Measurements from ENCODE around the gene NYNRIN.

NYNRIN gene

GRCh38 chr14:24430143-24430681 lies 31.4 kb downstream of the NYNRIN start:
- DNase-seq: peak in 27 of 56 donors; percentile 32 to 83 (median 68)

DNA sequence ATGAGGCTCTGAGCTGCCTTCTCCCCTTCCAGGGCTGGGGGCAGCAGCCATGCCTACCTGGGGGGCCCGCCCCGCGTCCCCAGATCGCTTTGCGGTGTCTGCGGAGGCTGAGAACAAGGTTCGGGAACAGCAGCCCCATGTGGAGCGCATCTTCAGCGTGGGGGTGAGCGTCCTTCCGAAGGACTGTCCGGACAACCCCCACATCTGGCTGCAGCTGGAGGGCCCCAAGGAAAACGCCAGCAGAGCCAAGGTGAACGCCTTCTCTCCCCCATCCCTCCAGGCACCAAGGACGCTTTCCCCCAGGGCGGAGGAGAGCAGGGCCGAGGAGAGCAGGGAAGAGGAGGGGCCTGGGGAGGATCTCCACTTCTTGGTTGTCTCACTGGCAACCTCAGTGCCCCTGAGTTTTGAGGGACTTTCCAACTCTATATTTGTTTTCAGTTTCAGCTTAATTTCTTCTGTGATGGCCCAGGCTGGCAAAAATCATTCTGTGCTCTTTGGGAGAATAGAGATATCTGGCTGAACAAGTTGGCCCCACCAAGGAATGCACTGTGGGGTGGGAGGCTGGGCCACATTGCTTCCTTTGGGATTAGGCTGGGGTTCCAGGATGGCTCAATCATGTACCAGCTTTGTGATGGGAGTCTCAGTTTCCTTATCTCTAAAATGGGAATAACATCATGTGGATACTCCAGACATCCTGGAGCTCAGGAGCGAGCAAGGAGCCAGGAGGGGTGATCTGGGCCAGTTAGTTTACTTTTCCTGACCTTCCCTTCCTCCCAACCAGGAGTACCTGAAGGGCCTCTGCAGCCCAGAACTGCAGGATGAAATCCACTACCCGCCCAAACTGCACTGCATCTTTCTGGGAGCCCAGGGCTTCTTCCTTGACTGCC lies 32.1 kb downstream of the NYNRIN start:
- no peak for DNase-seq

- peak in 51 of 56 donors; percentile 15 to 83 (median 54) for DNase-seq
These were observed 32.9 kb downstream of the NYNRIN start for GRCh38 chr14:24431569-24432258.

DNA sequence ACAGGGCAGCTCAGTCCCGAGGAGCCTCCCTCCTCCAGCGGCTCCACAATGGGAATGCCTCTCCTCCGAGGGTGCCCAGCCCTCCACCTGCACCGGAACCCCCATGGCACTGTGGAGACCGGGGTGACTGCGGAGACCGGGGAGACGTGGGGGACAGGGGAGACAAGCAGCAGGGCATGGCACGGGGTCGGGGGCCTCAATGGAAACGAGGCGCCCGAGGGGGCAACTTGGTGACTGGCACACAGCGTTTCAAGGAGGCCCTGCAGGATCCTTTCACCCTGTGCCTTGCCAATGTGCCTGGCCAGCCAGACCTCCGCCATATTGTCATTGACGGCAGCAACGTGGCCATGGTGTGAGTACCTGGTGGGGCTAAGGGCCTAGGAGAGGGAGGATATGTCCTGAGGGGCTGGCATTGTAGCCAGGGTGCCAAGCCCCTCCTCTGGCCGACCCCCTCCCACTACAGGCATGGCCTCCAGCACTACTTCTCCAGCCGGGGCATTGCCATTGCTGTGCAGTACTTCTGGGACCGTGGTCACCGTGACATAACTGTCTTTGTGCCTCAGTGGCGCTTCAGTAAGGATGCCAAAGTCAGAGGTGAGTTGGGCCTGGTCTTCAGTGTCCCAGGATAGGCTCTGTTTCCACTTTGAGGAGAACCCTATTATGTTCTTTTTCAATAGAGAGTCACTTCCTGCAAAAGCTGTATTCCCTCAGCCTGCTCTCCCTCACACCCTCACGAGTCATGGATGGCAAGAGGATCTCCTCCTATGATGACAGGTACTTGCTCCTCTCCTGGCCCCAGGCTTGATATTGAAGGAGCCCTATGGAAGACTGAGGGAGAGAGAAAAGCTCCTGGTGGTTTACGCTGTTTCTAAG lies 33.7 kb downstream of the NYNRIN start:
- DNase-seq: no peak

GRCh38 chr14:24434036-24434435 lies 35.2 kb downstream of the NYNRIN start:
- DNase-seq: no peak

- no peak for DNase-seq
These were observed 35.9 kb downstream of the NYNRIN start for GRCh38 chr14:24434676-24435075.

DNA sequence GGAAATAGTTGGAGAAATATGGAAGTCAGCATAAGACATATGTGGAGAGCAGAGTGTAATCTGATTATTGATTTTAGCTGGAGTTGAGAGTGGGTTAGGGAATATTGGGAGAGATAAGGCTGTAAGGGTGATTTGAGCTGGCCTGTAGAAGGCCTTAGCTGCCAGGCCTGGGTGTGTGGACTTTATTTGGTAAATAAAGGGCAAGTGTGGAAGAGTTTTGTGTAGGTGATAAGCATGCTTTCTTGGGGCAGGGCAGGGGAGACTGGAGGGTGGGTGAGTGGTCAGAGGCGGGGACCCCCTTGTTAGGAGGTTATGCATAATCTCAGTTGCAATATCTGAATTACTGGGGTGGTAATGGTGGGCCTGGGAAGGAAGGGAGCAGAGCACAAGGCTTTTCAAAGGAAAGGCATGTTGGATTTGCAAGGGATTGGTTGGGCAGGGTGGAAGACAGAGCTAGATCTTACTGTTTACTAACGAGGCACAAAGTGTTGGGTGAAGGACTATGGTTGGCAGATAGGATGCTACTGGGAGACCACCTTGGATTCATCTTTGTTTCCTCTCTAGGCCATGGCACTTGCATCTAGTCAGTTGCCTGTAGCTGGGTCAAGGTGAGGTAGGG lies 36.5 kb downstream of the NYNRIN start:
- no peak for DNase-seq

DNA sequence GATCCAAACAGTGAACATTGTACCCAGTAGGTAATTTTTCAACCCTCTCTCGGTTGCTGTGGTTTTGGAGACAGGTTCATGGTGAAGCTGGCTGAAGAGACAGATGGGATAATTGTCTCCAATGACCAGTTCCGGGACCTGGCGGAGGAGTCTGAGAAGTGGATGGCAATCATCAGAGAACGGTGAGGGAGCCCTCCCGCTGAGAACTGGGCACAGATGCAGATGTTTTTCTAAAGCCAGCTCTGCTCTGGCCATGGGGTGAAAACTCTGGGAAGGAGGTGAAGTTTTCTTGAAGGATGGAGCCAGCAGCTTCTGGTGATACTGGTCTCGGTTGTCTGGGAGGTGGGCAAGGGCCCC lies 37.2 kb downstream of the NYNRIN start:
- DNase-seq: no peak

- DNase-seq: peak in 20 of 56 donors; percentile 6 to 69 (median 28)
These were observed 37.7 kb downstream of the NYNRIN start for GRCh38 chr14:24436355-24437019.

- no peak for DNase-seq
These were observed 38.4 kb downstream of the NYNRIN start for GRCh38 chr14:24437020-24437735.

DNA sequence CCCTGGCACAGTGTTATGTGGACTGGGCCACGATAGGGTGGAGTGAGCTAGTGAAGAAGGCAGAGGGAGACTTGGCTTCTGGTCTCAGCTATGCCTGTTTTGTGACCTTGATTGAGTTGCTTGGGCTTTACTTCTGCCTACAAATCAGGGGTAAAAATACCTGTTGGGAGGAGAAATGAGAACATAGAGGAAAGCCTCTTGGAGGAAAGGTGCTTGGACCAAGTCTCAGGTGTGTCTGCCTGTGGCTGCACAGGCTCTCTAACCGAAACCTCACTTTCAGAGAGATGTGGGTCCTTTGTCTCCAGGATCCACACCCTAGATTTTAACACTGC lies 38.9 kb downstream of the NYNRIN start:
- no peak for DNase-seq

DNA sequence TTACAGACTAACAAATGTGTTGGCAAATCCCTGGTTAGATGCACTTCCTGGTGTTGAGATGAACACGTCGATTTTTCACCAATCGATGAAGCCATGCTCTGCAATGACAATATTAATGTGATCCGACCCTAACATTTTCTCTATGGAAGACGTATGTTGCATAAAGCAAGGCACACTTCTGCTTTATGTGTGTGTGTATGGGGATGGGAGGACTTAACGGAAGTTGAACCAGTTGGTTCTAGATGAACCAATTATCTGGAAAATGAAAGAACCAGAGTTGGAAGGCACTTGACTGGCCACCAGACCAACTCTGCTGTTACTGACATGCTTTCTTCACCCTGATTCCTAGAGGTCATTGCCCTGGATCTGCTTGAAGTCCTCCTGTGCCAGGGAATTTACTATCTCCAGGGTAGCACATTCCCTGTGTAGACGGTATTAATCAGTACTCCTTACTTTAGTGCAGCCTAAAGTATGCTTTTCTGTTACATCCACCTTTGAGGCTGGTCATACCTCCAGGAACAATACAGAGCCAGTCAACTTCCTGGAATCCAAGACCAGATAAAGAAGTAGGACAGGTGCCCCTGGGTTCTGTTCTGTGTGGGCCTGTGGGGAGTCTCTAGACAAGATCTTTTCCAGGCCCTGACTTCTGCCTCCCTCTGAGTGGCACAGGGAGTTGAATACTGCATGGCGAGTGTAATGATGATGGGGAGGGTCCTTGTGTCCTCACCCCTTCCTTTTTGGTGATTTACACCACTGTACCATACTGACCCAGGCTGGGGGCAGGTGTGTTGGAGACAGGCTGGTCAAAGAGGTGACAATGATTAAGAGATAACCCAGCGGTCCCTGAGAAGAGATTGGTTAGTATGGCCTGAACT lies 39.7 kb downstream of the NYNRIN start:
- no peak for DNase-seq

DNA sequence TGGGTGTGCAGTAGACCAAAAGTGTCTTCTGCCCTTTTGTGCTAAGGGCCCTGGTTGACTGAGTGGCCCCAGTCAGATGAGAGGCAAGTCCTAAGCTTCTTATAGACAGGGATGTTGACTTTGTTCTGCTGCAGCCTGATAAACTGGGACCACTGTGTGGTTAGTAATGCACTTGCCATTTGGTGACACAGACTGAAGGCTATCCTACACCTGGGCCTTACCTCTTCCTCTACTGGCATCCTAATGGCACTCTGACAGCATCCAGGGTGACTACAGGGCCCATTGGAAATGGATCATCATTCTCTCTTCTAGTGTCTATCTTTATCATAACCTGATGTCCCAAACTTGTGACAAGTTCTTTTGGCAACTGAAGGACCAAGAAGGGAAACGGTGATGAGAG lies 40.5 kb downstream of the NYNRIN start:
- DNase-seq: no peak

DNA sequence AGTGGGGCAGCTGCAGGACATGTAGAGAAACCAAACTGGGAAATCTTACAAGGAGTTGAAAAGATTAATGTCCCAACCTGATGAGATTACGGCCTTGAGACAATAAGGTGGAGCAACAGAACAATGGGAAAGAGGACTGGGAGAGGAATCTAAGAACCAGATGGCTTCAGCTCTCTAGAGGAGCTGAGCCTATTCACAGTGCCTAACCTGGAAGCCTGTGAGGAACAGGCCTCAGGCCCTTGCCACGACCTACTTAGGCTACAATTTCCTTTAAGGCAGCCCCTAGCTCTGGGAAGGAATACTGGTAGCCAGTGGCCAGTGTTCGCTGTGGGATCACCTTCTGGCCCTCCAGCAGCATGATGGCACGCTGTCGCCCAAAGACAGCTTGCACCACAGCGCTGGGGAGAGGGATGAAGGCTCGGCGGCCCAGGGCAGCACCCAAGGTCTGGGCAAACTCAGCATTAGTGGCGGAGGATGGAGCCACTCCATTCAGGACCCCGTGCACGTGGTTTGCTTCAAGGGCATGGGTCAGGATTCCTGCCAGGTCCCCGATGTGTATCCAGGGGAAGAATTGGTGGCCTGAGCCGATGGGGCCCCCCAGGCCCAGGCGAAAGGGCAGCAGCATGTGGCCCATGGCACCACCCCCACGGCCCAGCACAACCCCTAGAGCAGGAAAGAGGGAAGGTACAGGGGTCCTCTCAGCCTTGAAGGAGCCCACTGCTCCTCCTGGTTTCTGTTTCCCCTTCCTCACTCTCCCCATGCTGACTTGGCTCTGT lies 41.2 kb downstream of the NYNRIN start:
- DNase-seq: no peak

GRCh38 chr14:24440606-24441399 lies 42.0 kb downstream of the NYNRIN start:
- no peak for DNase-seq

- no peak for DNase-seq
These were observed 42.7 kb downstream of the NYNRIN start for GRCh38 chr14:24441485-24441884.

DNA sequence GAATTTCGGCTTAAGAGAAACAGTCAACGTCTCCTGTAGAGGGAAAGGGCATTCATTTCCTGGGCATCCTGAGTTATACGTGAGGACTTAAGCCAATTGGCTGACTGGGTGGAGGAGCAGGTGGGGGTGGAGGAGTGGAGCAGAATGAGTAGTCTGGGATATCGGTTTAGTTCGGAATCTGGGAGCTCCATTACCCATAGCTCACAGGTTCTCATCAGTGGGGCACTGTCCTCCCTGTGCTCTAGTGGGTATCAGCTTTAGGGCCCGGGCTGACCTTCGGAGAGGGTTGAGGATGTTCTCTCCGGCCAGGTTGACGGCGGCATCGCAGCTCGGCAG lies 43.1 kb downstream of the NYNRIN start:
- DNase-seq: no peak
